Measurements from ENCODE around the gene UBE2D1.

UBE2D1 gene

DNA sequence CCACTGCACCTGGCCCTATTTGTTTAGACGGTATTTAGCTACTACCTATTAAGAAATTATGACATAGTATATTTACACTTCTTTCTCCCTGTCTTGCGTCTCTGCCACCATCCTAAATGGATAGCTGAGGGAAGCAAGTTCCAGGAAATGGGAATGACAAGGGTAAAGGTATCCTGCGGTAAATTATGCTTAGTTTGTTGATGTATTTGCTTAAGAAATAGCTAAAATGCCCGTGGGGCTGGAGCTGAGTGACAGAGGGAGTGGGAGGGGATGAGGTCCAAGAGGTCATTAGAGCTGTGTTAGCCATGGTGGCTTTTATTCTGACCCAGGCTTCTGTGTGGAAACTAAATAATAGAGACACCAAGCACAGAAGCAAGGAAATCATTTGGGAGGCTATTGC lies 29.0 kb upstream of the UBE2D1 start:
- H3K4me3 ChIP-seq (replicated peaks; ENCODE audit: low read depth, low read length): no peak overlapping the region
- DNase-seq (ENCODE audit: low read depth): no peak
- TF ChIP-seq, protein P1, sequence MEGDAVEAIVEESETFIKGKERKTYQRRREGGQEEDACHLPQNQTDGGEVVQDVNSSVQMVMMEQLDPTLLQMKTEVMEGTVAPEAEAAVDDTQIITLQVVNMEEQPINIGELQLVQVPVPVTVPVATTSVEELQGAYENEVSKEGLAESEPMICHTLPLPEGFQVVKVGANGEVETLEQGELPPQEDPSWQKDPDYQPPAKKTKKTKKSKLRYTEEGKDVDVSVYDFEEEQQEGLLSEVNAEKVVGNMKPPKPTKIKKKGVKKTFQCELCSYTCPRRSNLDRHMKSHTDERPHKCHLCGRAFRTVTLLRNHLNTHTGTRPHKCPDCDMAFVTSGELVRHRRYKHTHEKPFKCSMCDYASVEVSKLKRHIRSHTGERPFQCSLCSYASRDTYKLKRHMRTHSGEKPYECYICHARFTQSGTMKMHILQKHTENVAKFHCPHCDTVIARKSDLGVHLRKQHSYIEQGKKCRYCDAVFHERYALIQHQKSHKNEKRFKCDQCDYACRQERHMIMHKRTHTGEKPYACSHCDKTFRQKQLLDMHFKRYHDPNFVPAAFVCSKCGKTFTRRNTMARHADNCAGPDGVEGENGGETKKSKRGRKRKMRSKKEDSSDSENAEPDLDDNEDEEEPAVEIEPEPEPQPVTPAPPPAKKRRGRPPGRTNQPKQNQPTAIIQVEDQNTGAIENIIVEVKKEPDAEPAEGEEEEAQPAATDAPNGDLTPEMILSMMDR (IDR thresholded peaks at IDR 0.05; ENCODE audit: low read length, missing control alignments): no peak

DNA sequence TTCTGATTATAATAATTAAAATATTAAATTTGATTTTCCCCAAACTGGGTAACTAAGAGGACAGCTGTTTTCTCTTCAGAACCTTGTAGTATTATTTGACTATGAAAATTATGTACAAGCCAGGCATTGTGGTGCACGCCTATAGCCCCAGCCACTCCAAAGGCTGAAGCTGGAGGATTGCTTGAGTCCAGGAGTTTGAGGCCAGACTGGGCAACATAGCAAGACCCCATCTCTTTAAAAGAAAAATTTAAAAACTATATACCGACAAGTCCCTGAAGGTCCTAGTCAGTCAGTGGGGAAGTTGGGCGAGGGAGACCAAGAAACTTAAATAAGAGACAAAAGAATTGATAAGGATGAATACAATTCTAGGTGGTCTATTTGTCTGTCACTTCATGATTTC lies 27.1 kb upstream of the UBE2D1 start:
- TF ChIP-seq, protein P1 (IDR thresholded peaks at IDR 0.05; ENCODE audit: low read length, missing control alignments): no peak
- DNase-seq (ENCODE audit: low read depth): no peak
- H3K4me3 ChIP-seq (replicated peaks; ENCODE audit: low read depth, low read length): no peak overlapping the region

DNA sequence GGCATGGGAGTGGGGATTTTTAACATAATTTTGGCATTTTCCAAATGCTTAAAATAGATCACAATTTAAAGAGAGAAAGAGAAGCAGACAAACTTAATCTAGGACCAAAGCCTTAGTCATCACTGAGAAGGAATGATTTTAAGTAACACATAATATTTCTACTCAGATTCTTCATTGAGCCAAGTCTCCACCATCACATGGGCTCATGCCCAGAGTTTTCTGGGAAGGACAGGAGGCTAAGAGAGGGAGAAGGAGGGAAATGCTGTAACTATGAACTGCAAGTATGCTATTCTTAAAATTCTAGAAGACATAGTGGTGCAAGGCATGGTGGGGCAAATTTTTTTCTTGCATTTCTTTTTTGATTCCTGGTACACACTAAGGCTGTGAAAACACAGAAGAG lies 23.8 kb upstream of the UBE2D1 start:
- DNase-seq (ENCODE audit: low read depth): no peak
- TF ChIP-seq, protein P1 (IDR thresholded peaks at IDR 0.05; ENCODE audit: low read length, missing control alignments): no peak
- no peak overlapping the region for H3K4me3 ChIP-seq (replicated peaks; ENCODE audit: low read depth, low read length)

DNA sequence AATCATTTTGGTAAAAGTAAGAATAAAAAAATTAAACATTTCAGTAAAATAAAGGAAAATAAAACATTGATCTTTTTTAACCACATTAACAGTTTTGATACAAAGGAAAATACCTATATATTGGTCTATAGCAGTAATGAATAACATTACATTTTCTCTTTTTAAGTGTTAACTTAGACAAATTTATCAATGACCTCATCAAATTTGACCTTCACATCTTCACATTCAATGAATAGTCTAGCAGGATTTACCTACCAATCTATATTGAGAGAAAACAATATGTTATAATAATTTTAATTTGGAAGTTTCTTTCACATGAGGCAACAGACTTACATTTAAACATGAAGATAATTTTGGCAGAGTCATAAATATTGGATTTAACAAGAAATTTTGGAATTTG lies 17.9 kb upstream of the UBE2D1 start:
- TF ChIP-seq, protein P1 (IDR thresholded peaks at IDR 0.05; ENCODE audit: low read length, missing control alignments): no peak
- H3K4me3 ChIP-seq (replicated peaks; ENCODE audit: low read depth, low read length): no peak overlapping the region
- no peak for DNase-seq (ENCODE audit: low read depth)

DNA sequence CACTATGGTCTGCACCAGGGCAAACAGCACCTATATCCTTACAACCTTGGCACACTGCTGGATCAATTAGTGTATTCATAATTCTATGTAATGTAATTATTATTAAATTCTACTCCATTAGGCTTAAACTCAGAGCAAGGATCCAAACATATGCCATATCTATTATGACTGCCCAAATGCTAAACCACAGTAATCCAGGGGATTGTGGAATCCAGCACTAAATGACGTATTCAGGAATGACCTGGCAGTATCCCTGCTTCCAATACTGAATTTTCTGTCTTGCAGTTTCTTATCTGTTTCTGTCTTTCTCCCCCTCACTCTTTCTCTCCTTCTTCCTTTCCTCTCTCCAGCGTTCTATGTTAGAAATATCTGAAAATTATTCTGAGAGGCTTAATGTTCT lies 16.5 kb upstream of the UBE2D1 start:
- DNase-seq (ENCODE audit: low read depth): peak; percentile 56
- no peak overlapping the region for H3K4me3 ChIP-seq (replicated peaks; ENCODE audit: low read depth, low read length)
- TF ChIP-seq, protein P1 (IDR thresholded peaks at IDR 0.05; ENCODE audit: low read length, missing control alignments): no peak

DNA sequence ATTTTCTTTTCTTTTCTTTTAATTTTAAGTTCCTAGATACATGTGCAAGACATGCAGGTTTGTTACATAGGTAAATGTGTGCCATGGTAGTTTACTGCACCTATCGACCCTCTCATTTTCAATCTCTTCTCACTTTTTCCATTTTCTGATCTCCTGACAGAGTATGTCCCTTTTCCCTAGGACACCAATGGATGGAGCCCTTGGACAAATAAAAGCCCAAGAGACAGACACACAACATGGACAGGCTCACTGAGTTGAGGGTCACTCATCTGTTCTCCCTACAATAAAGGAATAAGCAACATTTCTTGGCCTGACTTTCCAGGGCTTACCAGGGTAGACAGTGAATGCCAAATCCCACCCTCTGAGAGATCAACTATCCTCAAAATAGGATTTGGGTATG lies 15.2 kb upstream of the UBE2D1 start:
- H3K4me3 ChIP-seq (replicated peaks; ENCODE audit: low read depth, low read length): no peak overlapping the region
- no peak for DNase-seq (ENCODE audit: low read depth)
- TF ChIP-seq, protein P1 (IDR thresholded peaks at IDR 0.05; ENCODE audit: low read length, missing control alignments): no peak

DNA sequence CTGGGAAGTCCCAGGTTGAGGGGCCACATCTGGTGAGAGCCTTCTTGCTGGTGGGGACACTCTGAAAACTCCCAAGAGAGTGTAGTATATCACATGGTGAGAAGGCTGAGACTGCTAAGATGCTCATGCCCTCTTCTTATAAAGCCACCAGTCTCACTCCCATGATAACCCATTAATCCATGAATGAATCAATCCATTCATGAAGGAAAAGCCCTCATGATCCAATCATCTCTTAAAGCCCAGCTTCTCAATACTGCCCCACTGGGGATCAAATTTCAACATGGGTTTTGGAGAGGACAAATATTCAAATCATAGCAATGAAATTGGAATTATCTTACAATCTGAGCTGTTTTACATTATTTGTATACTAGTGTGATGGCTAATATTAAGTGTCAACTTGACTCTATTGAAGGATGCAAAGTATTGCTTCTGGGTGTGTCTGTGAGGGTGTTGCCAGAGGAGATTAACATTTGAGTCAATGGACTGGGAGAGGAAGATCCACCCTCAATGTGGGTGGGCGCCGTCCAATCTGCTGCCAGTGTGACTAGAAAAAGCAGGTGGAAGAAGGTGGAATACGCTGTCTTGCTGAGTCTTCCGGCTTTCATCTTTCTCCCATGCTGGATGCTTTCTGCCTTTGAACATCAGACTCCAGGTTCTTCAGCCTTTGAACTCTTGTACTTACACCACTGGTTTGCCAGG lies 14.3 kb upstream of the UBE2D1 start:
- no peak overlapping the region for H3K4me3 ChIP-seq (replicated peaks; ENCODE audit: low read depth, low read length)
- TF ChIP-seq, protein P1 (IDR thresholded peaks at IDR 0.05; ENCODE audit: low read length, missing control alignments): no peak
- DNase-seq (ENCODE audit: low read depth): no peak

Measured in fibroblast of pulmonary artery (primary cell).